ENCODE measurements around the gene LNPEP. TPM values are rescaled to one million over a fixed set of nuclear protein-coding genes. Genes with fewer than 3 reads are reported as not detected.

The LNPEP gene
- total and polyA plus RNA-seq, 2 experiments from 2014 or later, result 7.3 to 20.1 TPM

GRCh38 chr5:97004423-97005060 is 68.7 kb downstream of the LNPEP start:
- Histone ChIP-seq H3K4me2 (ENCODE audit: unreplicated experiment) (no peak overlapping the region), H3F3A (ENCODE audit: insufficient read depth) (no peaks in the 10 kb centered on the region), H3K27ac (no peak overlapping the region), H4K20me1 (ENCODE audit: insufficient read depth) (no peaks in the 10 kb centered on the region), H3K9ac (no peak overlapping the region), H3K27me3 (replicated peaks; ENCODE audit: insufficient read depth) (no peaks in the 10 kb centered on the region), H3K9me3 (ENCODE audit: low read depth) (no peaks in the 10 kb centered on the region), H3K4me1 (ENCODE audit: insufficient read depth) (no peaks in the 10 kb centered on the region; the same call in 1 of the 2 replicates), H3K36me3 (ENCODE audit: low read depth) (peaks cover 5% of the 10 kb centered on the region; the same call in 1 of the 2 replicates), H2AFZ (no peak overlapping the region), H3K4me3 (no peak overlapping the region), H3K79me2 (ENCODE audit: insufficient read depth) (no peaks in the 10 kb centered on the region), H3K9me2 (ENCODE audit: insufficient read depth) (no peaks in the 10 kb centered on the region)
- in situ Hi-C loops (cut with MboI), result no loop called here
- 89 to 98% methylated on average over 2 of the region's 2 CpGs for WGBS, 2 experiments (ENCODE audit: low coverage in 1 of 2, low lambda C conversion rate in 2 of 2, missing lambda C conversion rate in 2 of 2)
- TF ChIP-seq EZH2 (IDR thresholded peaks at IDR 0.05; ENCODE audit: insufficient read depth, poor library complexity, severe bottlenecking) (no peak), EZH2phosphoT487 (IDR thresholded peaks at IDR 0.05; ENCODE audit: insufficient read depth, low read depth) (no peak)
- no peak for DNase-seq

DNA sequence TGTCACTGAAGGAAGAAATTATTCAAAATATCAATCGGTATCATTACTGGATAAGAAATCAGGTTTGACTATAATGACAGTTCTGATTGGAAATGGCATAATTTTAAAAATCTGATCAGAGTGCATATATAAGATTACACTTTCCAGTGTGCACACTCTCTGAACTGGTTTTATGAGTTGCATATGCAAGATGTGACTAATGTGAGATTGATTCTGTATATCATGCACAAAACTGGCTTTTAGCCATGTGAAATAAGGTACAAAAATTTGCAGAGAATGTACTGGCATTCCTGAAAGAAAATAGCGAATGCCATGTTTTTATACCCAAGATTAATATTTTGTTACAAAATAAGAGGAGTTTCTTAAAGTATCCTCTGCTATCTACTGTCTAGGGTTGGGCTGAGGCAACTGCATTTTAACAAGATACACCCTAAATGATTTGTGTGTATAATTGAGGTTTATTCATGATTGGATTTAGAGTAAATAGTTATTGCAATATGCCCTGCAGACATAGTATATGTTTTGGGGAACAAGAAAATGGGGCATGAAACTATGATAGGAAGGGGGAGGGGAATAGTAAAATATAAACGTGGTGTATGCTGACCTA is 70.7 kb downstream of the LNPEP start:
- Histone ChIP-seq H3K9ac (no peak overlapping the region), H3K9me2 (ENCODE audit: insufficient read depth) (no peaks in the 10 kb centered on the region), H3K9me3 (ENCODE audit: low read depth) (no peaks in the 10 kb centered on the region), H3K79me2 (ENCODE audit: insufficient read depth) (no peaks in the 10 kb centered on the region), H3K36me3 (ENCODE audit: low read depth) (peaks cover 5% of the 10 kb centered on the region; the same call in 1 of the 2 replicates), H3K27ac (no peak overlapping the region), H4K20me1 (ENCODE audit: insufficient read depth) (no peaks in the 10 kb centered on the region), H3K4me3 (no peak overlapping the region), H3K4me2 (ENCODE audit: unreplicated experiment) (no peak overlapping the region), H3K4me1 (ENCODE audit: insufficient read depth) (no peaks in the 10 kb centered on the region; the same call in 1 of the 2 replicates), H2AFZ (no peak overlapping the region), H3K27me3 (replicated peaks; ENCODE audit: insufficient read depth) (no peaks in the 10 kb centered on the region), H3F3A (ENCODE audit: insufficient read depth) (no peaks in the 10 kb centered on the region)
- WGBS, 2 experiments (ENCODE audit: low coverage in 1 of 2, low lambda C conversion rate in 2 of 2, missing lambda C conversion rate in 2 of 2), result 70 to 72% methylated on average over 3 of the region's 3 CpGs
- peak; percentile 9 for DNase-seq
- TF ChIP-seq EZH2phosphoT487 (IDR thresholded peaks at IDR 0.05; ENCODE audit: insufficient read depth, low read depth), result no peak
- no peak for TF ChIP-seq EZH2 (IDR thresholded peaks at IDR 0.05; ENCODE audit: insufficient read depth, poor library complexity, severe bottlenecking)
- in situ Hi-C loops (cut with MboI), result no loop called here

DNA sequence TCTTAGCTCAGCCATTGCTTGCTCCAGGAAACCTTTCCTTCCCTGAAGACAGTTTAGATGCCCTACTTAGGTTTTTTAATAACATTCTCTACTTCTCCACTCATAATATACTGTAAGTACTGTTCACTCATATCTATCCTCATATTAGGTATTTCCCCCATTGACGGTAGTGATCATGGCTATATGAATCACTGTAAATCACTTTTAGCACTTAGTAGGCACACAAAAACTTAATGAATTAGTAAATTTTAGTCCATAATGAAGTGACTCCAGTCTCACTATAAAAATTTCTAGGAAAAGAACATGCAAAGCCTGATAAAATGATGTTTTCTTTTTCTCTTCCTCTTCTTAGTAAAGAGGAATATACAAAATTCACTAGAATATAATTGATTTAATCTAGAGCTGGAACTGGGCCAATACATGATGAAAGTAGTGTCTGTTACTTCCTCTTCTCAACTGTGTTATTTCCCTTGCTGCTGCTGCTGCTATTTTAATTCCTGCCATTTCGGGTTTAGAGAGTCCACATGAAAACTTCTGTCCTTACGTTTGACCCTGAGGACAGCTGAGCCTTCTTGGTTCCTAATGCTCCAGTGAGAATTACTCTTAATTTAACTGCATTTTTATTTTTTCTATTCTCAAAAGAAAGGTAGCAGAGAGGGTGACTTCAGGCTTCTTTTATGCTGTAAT is 73.5 kb downstream of the LNPEP start:
- DNase-seq, result peak; percentile 18
- Histone ChIP-seq H3K79me2 (ENCODE audit: insufficient read depth) (no peaks in the 10 kb centered on the region), H3K9me3 (ENCODE audit: low read depth) (no peaks in the 10 kb centered on the region), H3K9me2 (ENCODE audit: insufficient read depth) (no peaks in the 10 kb centered on the region), H3F3A (ENCODE audit: insufficient read depth) (no peaks in the 10 kb centered on the region), H3K27ac (no peak overlapping the region), H3K36me3 (ENCODE audit: low read depth) (peaks cover 8% of the 10 kb centered on the region; the same call in 1 of the 2 replicates), H3K4me1 (ENCODE audit: insufficient read depth) (no peaks in the 10 kb centered on the region; the same call in 1 of the 2 replicates), H3K9ac (no peak overlapping the region), H4K20me1 (ENCODE audit: insufficient read depth) (no peaks in the 10 kb centered on the region), H3K27me3 (replicated peaks; ENCODE audit: insufficient read depth) (no peaks in the 10 kb centered on the region), H2AFZ (no peak overlapping the region), H3K4me2 (ENCODE audit: unreplicated experiment) (no peak overlapping the region), H3K4me3 (no peak overlapping the region)
- WGBS, 2 experiments (ENCODE audit: low coverage in 1 of 2, low lambda C conversion rate in 2 of 2, missing lambda C conversion rate in 2 of 2), result 98 to 100% methylated on average over 3 of the region's 3 CpGs
- in situ Hi-C loops (cut with MboI), result no loop called here
- no peak for TF ChIP-seq EZH2phosphoT487 (IDR thresholded peaks at IDR 0.05; ENCODE audit: insufficient read depth, low read depth)
- no peak for TF ChIP-seq EZH2 (IDR thresholded peaks at IDR 0.05; ENCODE audit: insufficient read depth, poor library complexity, severe bottlenecking)

DNA sequence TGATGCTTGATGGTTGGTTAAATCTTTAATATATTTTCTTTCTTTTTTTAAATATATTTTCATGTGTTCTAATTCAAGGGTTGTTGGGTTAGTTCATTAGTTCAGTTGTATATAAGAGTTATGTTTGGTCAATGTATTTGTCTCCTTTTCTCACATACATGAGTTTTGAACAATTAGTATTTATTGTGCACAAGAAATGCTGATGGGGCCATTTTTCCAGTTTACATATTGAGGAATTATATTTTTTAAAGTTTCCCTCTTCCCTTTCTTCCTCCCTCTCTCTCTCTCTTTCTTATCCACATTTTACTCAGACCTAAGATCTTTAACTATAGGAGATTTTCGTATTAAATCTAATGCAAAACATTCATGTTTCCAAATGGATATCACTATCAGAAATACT is 74.0 kb downstream of the LNPEP start:
- Histone ChIP-seq H2AFZ (no peak overlapping the region), H3K27me3 (replicated peaks; ENCODE audit: insufficient read depth) (no peaks in the 10 kb centered on the region), H4K20me1 (ENCODE audit: insufficient read depth) (no peaks in the 10 kb centered on the region), H3K27ac (no peak overlapping the region), H3K4me1 (ENCODE audit: insufficient read depth) (no peaks in the 10 kb centered on the region; the same call in 1 of the 2 replicates), H3K36me3 (ENCODE audit: low read depth) (peaks cover 8% of the 10 kb centered on the region; the same call in 1 of the 2 replicates), H3K9ac (no peak overlapping the region), H3K9me3 (ENCODE audit: low read depth) (no peaks in the 10 kb centered on the region), H3K4me3 (no peak overlapping the region), H3K4me2 (ENCODE audit: unreplicated experiment) (no peak overlapping the region), H3K9me2 (ENCODE audit: insufficient read depth) (no peaks in the 10 kb centered on the region), H3F3A (ENCODE audit: insufficient read depth) (no peaks in the 10 kb centered on the region), H3K79me2 (ENCODE audit: insufficient read depth) (no peaks in the 10 kb centered on the region)
- DNase-seq, result no peak
- TF ChIP-seq EZH2phosphoT487 (IDR thresholded peaks at IDR 0.05; ENCODE audit: insufficient read depth, low read depth) (no peak), EZH2 (IDR thresholded peaks at IDR 0.05; ENCODE audit: insufficient read depth, poor library complexity, severe bottlenecking) (no peak)
- WGBS, 2 experiments (ENCODE audit: low coverage in 1 of 2, low lambda C conversion rate in 2 of 2, missing lambda C conversion rate in 2 of 2), result 94 to 100% methylated on average over 1 of the region's 1 CpG
- in situ Hi-C loops (cut with MboI), result no loop called here

Measured in GM23248 (cell line).